HG02759 (cell line): ENCODE data around the gene GALNT11.
"Not testable (repeated sequence)": the region's sequence is repeated elsewhere in the genome, so short reads cannot be mapped to it uniquely, and the experiment has no call there.

Experiments
- ATAC-seq: cut with Tn5 transposase; IDR thresholded peaks from one replicate; pipeline ENCODE4 v1.9.1; 2021; ENCODE audit warnings: mild to moderate bottlenecking, moderate library complexity; ENCODE audit not compliant: unreplicated experiment

Gene GALNT11

GRCh38 chr7:152027491-152028365 is 2.3 kb downstream of the GALNT11 start:
- ATAC-seq: not testable (repeated sequence)

- ATAC-seq: not testable (repeated sequence)
Measured at GRCh38 chr7:152030059-152030458, 4.6 kb downstream of the GALNT11 start.

GRCh38 chr7:152030639-152031038 is 5.2 kb downstream of the GALNT11 start:
- not testable (repeated sequence) for ATAC-seq

- ATAC-seq: no peak
Measured at GRCh38 chr7:152035817-152036216, 10.3 kb downstream of the GALNT11 start.

- ATAC-seq: not testable (repeated sequence)
Measured at GRCh38 chr7:152038410-152038809, 12.9 kb downstream of the GALNT11 start.

- ATAC-seq: not testable (repeated sequence)
Measured at GRCh38 chr7:152043086-152043485, 17.6 kb downstream of the GALNT11 start.

GRCh38 chr7:152044909-152045308 is 19.4 kb downstream of the GALNT11 start:
- not testable (repeated sequence) for ATAC-seq

- ATAC-seq: no peak
Measured at GRCh38 chr7:152046531-152046930, 21.1 kb downstream of the GALNT11 start.

GRCh38 chr7:152048051-152048450 is 22.6 kb downstream of the GALNT11 start:
- ATAC-seq: no peak

- no peak for ATAC-seq
Measured at GRCh38 chr7:152050547-152050971, 25.1 kb downstream of the GALNT11 start.

GRCh38 chr7:152051968-152052367 is 26.5 kb downstream of the GALNT11 start:
- no peak for ATAC-seq

- ATAC-seq: no peak
Measured at GRCh38 chr7:152052771-152053170, 27.3 kb downstream of the GALNT11 start.

- no peak for ATAC-seq
Measured at GRCh38 chr7:152054367-152055230, 29.1 kb downstream of the GALNT11 start.

GRCh38 chr7:152056621-152057274 is 31.3 kb downstream of the GALNT11 start:
- ATAC-seq: no peak

GRCh38 chr7:152059311-152059710 is 33.8 kb downstream of the GALNT11 start:
- no peak for ATAC-seq

GRCh38 chr7:152061086-152061485 is 35.6 kb downstream of the GALNT11 start:
- not testable (repeated sequence) for ATAC-seq

GRCh38 chr7:152063192-152063591 is 37.7 kb downstream of the GALNT11 start:
- ATAC-seq: not testable (repeated sequence)

GRCh38 chr7:152063821-152064220 is 38.3 kb downstream of the GALNT11 start:
- not testable (repeated sequence) for ATAC-seq

- not testable (repeated sequence) for ATAC-seq
Measured at GRCh38 chr7:152065800-152066344, 40.4 kb downstream of the GALNT11 start.

- ATAC-seq: no peak
Measured at GRCh38 chr7:152072421-152072820, 46.9 kb downstream of the GALNT11 start.

- ATAC-seq: no peak
Measured at GRCh38 chr7:152073352-152073751, 47.9 kb downstream of the GALNT11 start.
